HepG2 (cell line): Measurements from ENCODE around the gene TNN. TPM values are rescaled to one million over a fixed set of nuclear protein-coding genes. Genes with fewer than 3 reads are reported as not detected.

ENCODE experiments used
- ATAC-seq: fragments of 200-7000 bp; cut with Tn5 transposase; 3 replicates; pipeline ENCODE4 v1.9.1; 2020; ENCODE audit warnings: mild to moderate bottlenecking, moderate library complexity
- BruUV-seq: library from RNA; stranded (reverse); fragments of 400-500 nt; replicated peaks from 2 replicates; lab custom pipeline; 2021; lab: Mats Ljungman, UMichigan
- CTCF ChIA-PET: fragments of 300-600 bp; formaldehyde crosslinking; extraction: SDS; loops from one replicate; lab custom pipeline; 2021; ENCODE audit warnings: low total read pairs, inconsistent platforms, low intra/inter-chr PET ratio; lab: Yijun Ruan, JAX
- POLR2A ChIA-PET: fragments of 350-600 bp; sonication (Branson Sonifier 250); formaldehyde crosslinking; loops from one replicate; lab custom pipeline; 2020; ENCODE audit warnings: antibody characterized with exemption, inconsistent platforms; lab: Yijun Ruan, JAX
- DNase-seq: peaks from one replicate; pipeline ENCODE4 v3.0.0-alpha.2; 2015; ENCODE audit warnings: low spot score
- FAIRE-seq: peaks from 3 replicates; lab custom pipeline; 2011; peaks lifted over from hg19 to GRCh38; lab: Jason Lieb, UNC
- H2AFZ ChIP-seq: one replicate; pipeline ENCODE4 v1.6.1; 2011; ENCODE audit warnings: low read length, inconsistent platforms
- H3K27ac ChIP-seq: fragments of 300-600 bp; 3 replicates; pipeline ENCODE4 v1.8.0; 2011; ENCODE audit warnings: mixed run types, mild to moderate bottlenecking, mixed read lengths, low read length, inconsistent platforms; ENCODE audit not compliant: insufficient read depth; ENCODE audit errors: extremely low read length
- H3K27me3 ChIP-seq, 2 experiments: fragments of 200-600 bp in 1 of 2; 2 replicates in 1 of 2; 3 replicates in 1 of 2; pipeline versions ENCODE4 v1.6.0 to v1.8.0; 2011; ENCODE audit warnings: low read length in 2 of 2, mild to moderate bottlenecking in 2 of 2, moderate library complexity in 2 of 2, inconsistent platforms in 1 of 2; ENCODE audit not compliant: insufficient read depth in 2 of 2, control insufficient read depth in 1 of 2
- H3K36me3 ChIP-seq, 2 experiments: fragments of 200-600 bp in 1 of 2; replicated peaks in 1 of 2; 2 replicates in 1 of 2; 3 replicates in 1 of 2; pipeline versions ENCODE4 v1.5.1 to v1.8.0; 2011; ENCODE audit warnings: low read length in 2 of 2, inconsistent platforms in 1 of 2; ENCODE audit not compliant: insufficient read depth in 2 of 2, control insufficient read depth in 1 of 2
- H3K4me1 ChIP-seq: 2 replicates; pipeline ENCODE4 v1.5.1; 2012; ENCODE audit warnings: low read length, inconsistent platforms; ENCODE audit not compliant: insufficient read depth
- H3K4me2 ChIP-seq: 2 replicates; pipeline ENCODE4 v1.6.0; 2011; ENCODE audit warnings: low read depth, low read length, inconsistent platforms
- H3K4me3 ChIP-seq, 3 experiments: fragments of 200-600 bp in 1 of 3; sonication (generic), shearing (Covaris generic) in 1 of 3; replicated peaks in 1 of 3; 2 replicates each; pipeline ENCODE4 v1.5.1; 2011 to 2016; ENCODE audit warnings: low read length in 3 of 3, inconsistent platforms in 2 of 3, low read depth in 2 of 3, mild to moderate bottlenecking in 2 of 3, control low read depth in 1 of 3, mixed read lengths in 1 of 3; ENCODE audit not compliant: insufficient read depth in 1 of 3
- H3K79me2 ChIP-seq: one replicate; pipeline ENCODE4 v1.6.1; 2011; ENCODE audit warnings: low read length, inconsistent platforms; ENCODE audit not compliant: insufficient read depth
- H3K9ac ChIP-seq: 2 replicates; pipeline ENCODE4 v1.6.0; 2011; ENCODE audit warnings: mild to moderate bottlenecking, low read depth, low read length, inconsistent platforms; ENCODE audit not compliant: insufficient read depth
- H3K9me3 ChIP-seq: 2 replicates; pipeline ENCODE4 v1.5.1; 2012; ENCODE audit warnings: mild to moderate bottlenecking, low read length
- H4K20me1 ChIP-seq: 2 replicates; pipeline ENCODE4 v1.6.0; 2011; ENCODE audit warnings: inconsistent platforms, mild to moderate bottlenecking, low read length, moderate library complexity; ENCODE audit not compliant: insufficient read depth
- PRMT3 ChIP-seq: sonication (generic); formaldehyde crosslinking; IDR thresholded peaks from 2 replicates; pipeline ENCODE4 v1.8.1; 2022; ENCODE audit warnings: low read depth, mild to moderate bottlenecking, moderate library complexity, missing genetic modification reagents, borderline replicate concordance
- ZNF407 ChIP-seq: sonication (generic); formaldehyde crosslinking; IDR thresholded peaks from one replicate; pipeline ENCODE4 v1.5.1; 2020; ENCODE audit warnings: mild to moderate bottlenecking, missing genetic modification reagents; ENCODE audit errors: not compliant biosample characterization
- ZNF687 ChIP-seq: sonication (generic); formaldehyde crosslinking; IDR thresholded peaks from 2 replicates; pipeline ENCODE4 v1.5.1; 2020; ENCODE audit warnings: mild to moderate bottlenecking, missing genetic modification reagents, moderate library complexity
- WGBS: methylation state at CpG from one replicate; pipeline ENCODE4 v1.1.6; 2017; ENCODE audit warnings: low lambda C conversion rate; 5-methylcytosine and 5-hydroxymethylcytosine counted together
- in situ Hi-C: cut with HindIII; loops from 2 replicates; pipeline ENCODE4 v1.10.0; 2017; ENCODE audit warnings: low pct_unique_long_range_greater_than_20kb; ENCODE audit not compliant: extremely low pct_ligation_motif_present
- intact Hi-C: fragments of 100-400 bp; cut with micrococcal nuclease; formaldehyde crosslinking; loops from one replicate; pipeline ENCODE4 v1.10.0; 2022; ENCODE audit not compliant: unreplicated experiment
- polyA plus RNA-seq, 8 experiments: library from polyadenylated mRNA; depleted of rRNA in 3 of 8; stranded (reverse) in 7 of 8; unstranded in 1 of 8; fragments of >200 nt; fragmentation: Illumina TruSeq in 4 of 8; extraction: Trizol in 4 of 8; gene quantifications; 2 replicates each; pipeline versions ENCODE4 v1.2.1 to v1.2.3, GENCODE V29; 2011 to 2016; ENCODE audit warnings: low read depth in 4 of 8, missing spikeins in 1 of 8, mixed read lengths in 1 of 8; ENCODE audit not compliant: insufficient read depth in 1 of 8
- total RNA-seq, 5 experiments: library from RNA; depleted of rRNA; stranded (reverse); fragments of >200 nt; fragmentation: Illumina TruSeq; extraction: Trizol; gene quantifications; 2 replicates each; pipeline ENCODE4 v1.2.3, GENCODE V29; 2016; ENCODE audit warnings: low read depth in 1 of 5

TNN gene
- total and polyA plus RNA-seq, 2 of the 13 experiments (the other 11 are each of a cell fraction or from before 2014, with no cell fraction given), result not detected

GRCh38 chr1:175137369-175137768, 69.7 kb downstream of the TNN start:
- Histone ChIP-seq H3K27me3 (no peaks in the 10 kb centered on the region; a peak in 1 of 5 replicates), H3K4me1 (no peaks in the 10 kb centered on the region; the same call in 1 of the 2 replicates), H3K4me3 (no peak overlapping the region), H2AFZ (no peak overlapping the region), H3K36me3 (no peaks in the 10 kb centered on the region), H3K27ac (no peak overlapping the region), H3K9ac (no peak overlapping the region), H4K20me1 (no peaks in the 10 kb centered on the region), H3K79me2 (no peaks in the 10 kb centered on the region), H3K4me2 (no peak overlapping the region), H3K9me3 (no peaks in the 10 kb centered on the region)
- 59% methylated on average over 1 of the region's 1 CpG for WGBS
- in situ Hi-C loops, result no loop called here
- TF ChIP-seq ZNF687 (CRISPR knock-in tag) (no peak), ZNF407 (CRISPR knock-in tag) (no peak), PRMT3 (CRISPR knock-in tag) (no peak)
- no peak for ATAC-seq
- no peak for DNase-seq
- intact Hi-C loops, result no loop called here
- BruUV-seq, result no TSS peak
- CTCF ChIA-PET, result no interaction called here
- no peak for FAIRE-seq
- POLR2A ChIA-PET, result no interaction called here
